Activated CD4-positive, CD25-positive, alpha-beta regulatory T cell treated with anti-CD3 and anti-CD28 coated beads, Interleukin-2, amount 50 U/mL, for 72 hours (primary cell): Measurements from ENCODE around the gene N4BP2L2.

Experiments used
- DNase-seq: peaks from one replicate; pipeline ENCODE4 v3.0.0; 2021

N4BP2L2 gene

GRCh38 chr13:32528358-32528757 lies 10.2 kb downstream of the N4BP2L2 start:
- no peak for DNase-seq

DNA sequence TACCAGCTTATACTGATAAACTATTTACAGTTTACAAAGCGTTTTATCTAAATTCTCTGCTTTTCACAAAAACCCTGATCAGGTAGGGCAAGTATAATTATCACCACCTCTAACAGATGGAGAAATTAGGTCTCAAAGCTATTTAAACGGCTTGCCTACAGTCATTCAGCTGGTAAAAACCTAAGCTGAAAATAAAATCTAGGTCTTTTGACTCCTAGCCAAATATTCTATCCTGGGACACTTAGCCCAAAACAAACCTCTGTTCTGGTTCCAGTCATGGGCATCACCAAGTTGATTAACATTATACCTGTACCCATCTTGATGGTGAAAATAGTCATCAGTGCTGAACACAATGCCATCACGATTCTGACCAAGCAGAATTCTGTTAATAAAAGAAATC lies 11.4 kb downstream of the N4BP2L2 start:
- no peak for DNase-seq

- no peak for DNase-seq
Measured at GRCh38 chr13:32525766-32526165, 12.8 kb downstream of the N4BP2L2 start.

DNA sequence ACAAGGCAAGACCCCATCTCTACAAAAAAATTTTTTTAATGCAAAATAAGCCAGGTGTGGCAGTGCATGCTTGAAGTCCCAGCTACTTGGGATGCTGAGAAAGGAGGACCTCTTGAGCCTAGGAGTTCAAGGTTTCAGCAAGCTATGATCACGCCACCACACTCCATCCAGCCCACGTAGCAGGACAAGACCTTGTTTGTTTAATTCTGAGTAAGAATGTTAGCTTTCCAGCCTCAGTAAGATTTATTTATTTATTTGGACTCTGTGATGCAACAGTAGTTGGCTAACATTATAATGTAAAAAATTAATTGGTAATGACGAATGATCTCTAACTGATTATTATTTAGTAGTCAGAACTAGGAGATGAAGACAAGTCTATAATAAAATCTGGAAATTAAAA lies 23.3 kb downstream of the N4BP2L2 start:
- no peak for DNase-seq

DNA sequence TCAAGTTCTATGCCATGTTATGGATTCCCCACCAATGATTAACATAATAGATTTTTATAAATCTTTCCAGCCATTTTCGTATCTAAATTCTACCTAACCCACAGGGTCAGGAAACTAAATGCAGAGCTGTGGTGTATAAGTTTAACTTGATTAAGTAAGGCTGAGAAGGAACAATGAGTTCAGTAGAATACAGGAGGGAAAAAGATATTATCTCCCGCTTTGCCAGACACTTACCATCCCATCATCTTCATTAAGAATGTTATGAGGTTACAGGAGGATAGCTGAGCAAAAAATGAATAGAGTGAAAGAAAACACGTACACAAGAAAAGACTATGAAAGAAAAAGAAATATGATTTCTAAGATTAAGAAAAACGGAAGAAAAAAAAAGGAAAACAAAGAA lies 27.1 kb downstream of the N4BP2L2 start:
- DNase-seq = no peak

- DNase-seq = no peak
Measured at GRCh38 chr13:32504876-32505275, 33.7 kb downstream of the N4BP2L2 start.

DNA sequence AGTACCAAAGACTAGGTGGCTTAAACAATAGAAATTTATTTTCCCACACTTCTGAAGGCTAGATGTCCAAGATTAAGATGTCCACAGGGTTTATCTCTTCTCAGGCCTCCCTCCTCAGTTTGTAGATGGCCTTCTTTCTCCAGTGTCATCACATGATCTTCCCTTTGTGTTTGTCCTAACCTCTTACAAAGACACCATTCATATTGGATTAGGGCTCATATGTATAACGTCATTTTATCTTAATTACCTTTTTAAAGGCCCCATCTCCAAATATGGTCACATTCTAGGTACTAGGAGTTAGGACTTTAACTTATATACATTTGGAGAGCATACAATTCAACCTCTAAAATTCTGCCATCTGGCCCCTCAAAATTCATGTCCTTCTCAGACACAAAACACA lies 34.3 kb downstream of the N4BP2L2 start:
- DNase-seq = no peak

DNA sequence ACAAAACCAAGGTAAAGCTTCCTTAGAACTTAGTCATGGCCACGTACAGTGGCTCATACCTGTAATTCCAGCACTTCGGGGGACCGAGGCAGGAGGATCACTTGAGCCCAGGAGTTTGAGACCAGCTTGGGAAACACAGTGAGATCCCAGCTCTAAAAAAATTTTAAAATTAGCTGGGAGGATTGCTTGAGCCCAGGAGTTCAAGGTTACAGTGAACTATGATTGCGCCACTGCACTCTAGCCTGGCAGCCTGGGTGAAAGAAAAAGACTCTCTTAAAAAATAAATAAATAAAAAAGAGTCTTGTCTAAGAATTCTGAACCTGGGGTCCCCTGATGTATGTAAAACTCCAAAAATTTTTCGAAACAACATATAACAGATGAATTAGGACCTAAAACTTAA lies 34.9 kb downstream of the N4BP2L2 start:
- DNase-seq = no peak

DNA sequence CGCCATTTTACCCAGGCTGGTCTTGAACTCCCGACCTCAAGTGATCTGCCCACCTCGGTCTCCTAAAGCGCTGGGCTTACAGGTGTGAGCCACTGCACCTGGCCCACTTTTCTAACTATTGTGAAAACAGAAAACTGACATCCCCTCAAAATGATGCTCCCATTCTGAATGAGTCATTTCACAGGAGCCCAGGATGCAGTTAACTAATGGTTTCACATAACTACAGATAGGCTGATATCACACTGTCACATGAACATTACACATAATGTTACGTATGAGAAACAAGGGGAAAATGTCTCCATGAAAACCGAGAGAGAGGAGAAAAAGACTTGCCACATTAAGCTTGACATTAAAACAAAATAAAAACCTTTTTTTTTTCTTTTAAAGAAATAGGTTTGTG lies 37.5 kb downstream of the N4BP2L2 start:
- DNase-seq = no peak

GRCh38 chr13:32499538-32500210 lies 38.9 kb downstream of the N4BP2L2 start:
- DNase-seq = no peak

DNA sequence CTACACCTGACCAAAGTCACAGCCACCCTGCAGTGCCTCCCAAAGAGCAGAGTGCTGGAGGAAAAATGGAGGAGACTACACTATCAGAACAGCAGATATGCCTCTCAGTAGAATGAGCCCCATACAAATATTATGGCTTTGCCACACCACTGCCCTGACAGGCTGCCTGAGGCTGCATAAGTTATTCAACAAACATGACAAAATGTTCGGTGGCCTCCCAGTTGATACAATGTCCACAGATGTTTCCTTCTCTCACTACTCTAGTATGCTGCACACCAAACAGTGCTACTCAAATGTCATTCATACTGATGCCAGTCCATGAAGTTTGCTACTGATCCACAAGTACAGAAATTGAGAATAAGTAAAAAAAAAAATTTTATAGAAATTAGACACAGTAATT lies 41.0 kb downstream of the N4BP2L2 start:
- DNase-seq = no peak

GRCh38 chr13:32496599-32497160 lies 41.9 kb downstream of the N4BP2L2 start:
- DNase-seq = no peak

DNA sequence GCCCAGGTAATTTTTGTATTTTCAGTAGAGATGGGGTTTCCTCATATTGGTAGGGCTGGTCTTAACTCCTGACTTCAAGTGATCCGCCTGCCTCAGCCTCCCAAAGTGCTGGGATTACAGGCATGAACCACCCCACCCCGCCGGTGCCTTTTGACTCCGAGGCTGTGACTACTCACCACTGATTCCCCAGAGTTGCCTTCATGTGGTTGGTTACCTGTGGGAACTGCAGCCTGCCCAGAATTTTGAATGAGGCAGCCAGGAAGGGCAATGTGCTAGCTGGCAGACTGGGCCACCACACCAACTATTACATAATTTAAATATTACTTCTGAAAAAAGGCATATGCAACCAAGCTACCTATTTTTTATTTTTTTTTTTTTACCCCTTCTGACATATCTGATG lies 42.8 kb downstream of the N4BP2L2 start:
- no peak for DNase-seq

- no peak for DNase-seq
Measured at GRCh38 chr13:32495429-32495828, 43.2 kb downstream of the N4BP2L2 start.

- DNase-seq = no peak
Measured at GRCh38 chr13:32491028-32491427, 47.6 kb downstream of the N4BP2L2 start.

GRCh38 chr13:32476892-32477291 lies 61.7 kb downstream of the N4BP2L2 start:
- no peak for DNase-seq

DNA sequence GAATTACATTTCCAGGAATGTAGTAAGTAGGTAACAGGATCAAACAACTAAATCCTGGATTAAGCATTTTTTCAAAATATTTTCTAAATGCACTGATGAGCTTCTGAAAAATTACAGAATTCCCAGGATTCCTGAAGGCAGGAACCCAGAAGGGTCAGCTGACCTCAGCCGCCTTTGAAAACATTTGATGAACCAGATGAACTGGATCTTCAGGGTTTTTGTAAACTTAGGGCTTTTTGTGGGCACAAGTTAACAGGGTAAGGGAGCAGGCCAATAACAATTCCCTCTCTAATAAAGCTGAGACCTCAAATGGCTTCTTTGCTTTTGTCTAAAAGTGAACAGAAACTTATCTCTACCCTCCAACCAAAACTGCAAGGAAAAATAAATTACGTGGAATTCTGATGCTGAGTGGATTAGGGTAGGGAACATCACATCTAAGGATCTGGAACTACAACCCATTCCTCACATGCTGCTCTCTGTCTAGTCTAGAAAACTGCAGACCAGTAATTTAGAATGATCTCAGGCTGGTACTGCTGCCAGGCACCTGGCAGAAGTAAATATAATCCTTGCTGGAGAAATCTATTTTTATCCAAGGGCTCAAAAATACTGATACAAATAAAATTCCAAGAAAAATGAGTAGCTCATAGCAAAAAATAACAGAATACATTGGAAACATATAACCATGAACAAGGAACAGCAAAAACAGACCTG lies 62.4 kb downstream of the N4BP2L2 start:
- DNase-seq = no peak

DNA sequence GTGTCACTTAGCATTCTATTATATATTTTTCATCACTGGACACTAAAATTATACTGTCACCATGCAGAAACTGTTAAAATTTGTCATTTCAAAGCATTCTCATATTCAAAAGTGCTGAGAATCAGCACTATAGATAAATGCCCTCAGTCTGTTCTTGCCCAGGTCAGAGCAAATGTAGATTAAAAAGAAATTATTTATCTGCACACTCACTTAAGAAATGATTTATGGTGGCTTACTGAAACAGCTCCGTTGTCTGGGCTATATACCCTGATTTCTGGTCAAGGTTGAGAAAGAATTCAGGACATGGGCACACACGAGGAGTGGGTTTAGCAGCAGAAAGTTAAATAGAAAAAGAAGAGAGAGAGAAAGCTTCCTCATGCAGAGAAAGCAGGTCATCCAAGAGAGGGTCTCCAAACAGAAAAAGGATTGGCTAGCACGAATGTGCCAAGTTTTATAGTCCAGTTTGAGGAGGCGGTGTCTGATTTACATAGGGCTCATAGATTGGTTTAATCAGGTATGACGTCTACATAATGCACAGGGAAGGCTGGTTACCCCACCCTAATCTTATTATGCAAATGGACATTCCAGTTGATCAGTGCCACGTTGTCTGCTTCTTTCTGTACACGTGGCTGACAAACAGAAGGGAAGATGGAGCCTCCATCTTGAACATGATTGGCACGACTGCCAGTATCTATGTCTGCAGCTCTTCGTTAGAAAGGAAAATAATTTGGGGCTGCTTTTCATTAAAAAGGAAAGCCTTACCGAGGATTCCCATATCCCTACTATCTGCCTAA lies 63.4 kb downstream of the N4BP2L2 start:
- DNase-seq = no peak

DNA sequence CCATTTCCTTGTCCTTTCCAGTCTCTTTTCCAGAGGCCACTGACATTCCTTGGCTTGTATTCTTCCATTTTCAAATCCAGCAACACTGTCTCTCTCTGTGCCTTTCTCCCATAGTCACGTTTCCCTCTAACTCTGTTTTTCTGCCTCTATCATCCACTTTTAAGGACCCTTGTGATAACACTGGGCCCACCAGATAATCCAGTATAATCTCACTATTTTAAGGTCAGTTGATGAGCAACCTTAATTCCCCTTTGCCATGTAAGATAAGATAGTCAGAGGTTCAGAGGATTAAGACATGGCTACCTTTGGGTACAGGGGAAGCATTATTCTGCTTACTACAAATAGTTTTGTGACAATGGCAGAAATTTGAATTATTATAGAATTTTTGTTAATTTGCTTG lies 64.9 kb downstream of the N4BP2L2 start:
- no peak for DNase-seq

DNA sequence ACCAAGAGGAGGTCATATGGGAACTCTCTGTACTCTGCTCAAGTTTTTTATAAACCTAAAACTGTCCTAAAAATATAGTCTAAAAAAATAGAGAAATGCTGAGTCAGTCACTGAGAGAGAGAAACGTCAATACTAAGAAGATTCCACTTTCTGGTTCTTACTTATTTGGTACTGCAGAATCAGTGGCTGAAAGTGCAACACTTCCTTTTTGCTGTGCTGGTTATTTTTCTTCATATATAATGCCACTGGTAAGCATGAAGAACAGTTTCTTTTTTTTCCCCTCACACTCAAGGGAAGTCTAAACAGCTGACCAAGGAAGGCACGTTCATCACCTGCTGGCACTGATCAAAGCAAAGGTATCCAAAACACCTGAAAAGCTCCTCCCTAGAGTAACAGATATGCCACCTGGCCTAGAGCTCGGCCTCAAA lies 66.4 kb downstream of the N4BP2L2 start:
- DNase-seq = no peak

- DNase-seq = no peak
Measured at GRCh38 chr13:32471187-32471922, 67.2 kb downstream of the N4BP2L2 start.

DNA sequence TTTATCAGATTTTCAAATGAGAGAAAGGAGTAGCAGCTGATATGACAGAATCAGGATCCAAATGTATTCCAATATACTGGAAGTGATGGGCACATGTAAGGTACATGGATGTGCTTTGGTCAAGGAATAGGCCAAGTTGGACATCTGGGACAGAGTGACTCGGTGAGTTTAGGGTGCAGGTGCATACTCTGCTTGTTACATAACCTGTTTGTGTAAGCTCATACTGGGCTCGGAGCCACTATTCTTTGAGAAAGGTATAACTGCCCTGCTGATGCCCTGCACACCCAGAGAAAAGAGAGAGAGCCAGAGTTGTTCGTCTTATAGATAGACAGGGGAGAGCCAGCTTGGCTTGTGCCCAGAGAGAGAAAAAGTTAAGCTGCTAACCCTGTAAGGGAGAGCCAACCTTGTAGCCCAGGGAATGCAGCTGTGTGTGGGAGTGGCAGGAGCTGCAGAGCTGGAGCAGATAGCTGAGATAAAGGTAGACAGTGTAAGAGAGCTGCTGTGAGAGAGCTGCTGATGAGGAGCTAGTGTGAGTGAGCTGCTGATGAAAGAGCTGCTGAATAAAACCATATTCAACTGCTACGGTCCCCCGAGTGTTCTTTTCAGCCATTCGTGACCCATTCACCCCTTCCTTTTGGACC lies 70.0 kb downstream of the N4BP2L2 start:
- DNase-seq = no peak
